CD4-positive, alpha-beta T cell treated with Interleukin-4 for 1 hour (primary cell): ENCODE results near the gene ROBO4.
A peak's percentile ranks its signal among the peaks of the same experiment; 100 is the strongest.

Experiments used
- DNase-seq, 2 donors: peaks; one replicate each; pipeline ENCODE4 v3.0.0-alpha.2; 2020 to 2022

The ROBO4 gene

GRCh38 chr11:124869856-124870387, 27.7 kb downstream of the ROBO4 start:
- DNase-seq = no peak

DNA sequence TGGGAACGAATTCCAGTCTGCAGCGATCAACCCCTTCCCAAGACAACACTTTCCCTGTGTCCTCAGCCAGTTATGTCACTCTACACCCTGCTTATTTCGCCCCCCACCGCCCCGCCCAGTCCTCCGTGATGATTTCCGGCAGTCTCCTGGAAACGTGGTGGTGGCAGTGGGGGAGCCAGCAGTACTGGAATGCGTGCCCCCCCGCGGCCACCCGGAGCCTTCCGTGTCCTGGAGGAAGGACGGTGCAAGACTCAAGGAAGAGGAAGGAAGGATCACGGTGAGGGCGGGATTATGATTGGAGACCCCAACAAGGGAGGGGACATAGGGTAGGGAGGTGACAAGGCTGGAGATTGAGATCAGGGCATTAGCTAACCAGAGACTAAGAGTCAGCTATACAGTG, 28.3 kb downstream of the ROBO4 start:
- DNase-seq = no peak

GRCh38 chr11:124868331-124869274, 29.1 kb downstream of the ROBO4 start:
- no peak for DNase-seq

- DNase-seq = peak in 1 of 2 donors; percentile 19
Observed at GRCh38 chr11:124867700-124868099, 30.0 kb downstream of the ROBO4 start.

DNA sequence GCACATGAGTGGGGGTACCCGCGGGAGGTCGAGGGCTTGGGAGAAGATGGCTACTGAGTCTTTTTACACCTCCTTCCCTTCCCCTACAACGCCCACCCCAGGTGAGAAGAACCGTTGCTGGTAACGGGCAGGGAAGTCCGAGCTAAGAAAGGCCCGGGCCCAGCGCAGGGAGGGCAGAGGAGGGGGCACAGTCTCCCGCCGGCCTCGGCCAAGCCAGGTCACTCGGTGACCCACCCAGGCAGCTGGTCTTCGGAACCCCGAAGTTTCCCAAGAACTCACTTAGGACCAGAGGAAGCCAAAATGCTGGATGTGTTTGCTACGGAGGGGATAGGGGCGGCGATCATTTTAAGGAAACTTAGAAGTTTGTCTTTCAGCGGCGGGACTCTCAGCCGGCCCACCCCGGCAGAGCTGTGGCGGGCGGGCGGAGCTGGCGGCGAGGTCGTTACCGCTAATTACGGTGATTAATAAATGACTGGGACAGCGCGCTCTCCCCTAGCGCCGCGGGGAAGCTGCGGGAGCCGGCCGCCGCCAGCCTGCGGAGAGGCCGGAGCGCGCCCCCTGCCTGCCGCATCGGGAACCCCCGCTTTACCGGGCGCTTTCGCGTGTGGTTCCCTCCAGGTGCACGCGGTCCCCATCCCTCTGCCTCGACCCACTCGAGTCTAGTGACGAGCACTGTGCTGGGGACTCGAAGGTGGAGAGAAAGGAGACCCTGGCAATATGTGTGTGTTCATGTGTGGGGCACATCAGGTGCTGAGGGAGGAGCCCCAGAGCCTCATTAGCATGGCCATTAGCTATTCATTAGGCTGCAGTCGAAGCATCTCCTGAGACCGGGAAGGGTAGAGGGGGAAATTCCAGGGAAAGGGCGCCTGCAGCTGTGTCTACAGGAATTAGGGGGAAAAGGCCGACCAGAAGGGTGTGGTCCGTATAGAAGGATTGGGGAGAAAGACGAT, 31.5 kb downstream of the ROBO4 start:
- peak; percentile 39 to 45 for DNase-seq

DNA sequence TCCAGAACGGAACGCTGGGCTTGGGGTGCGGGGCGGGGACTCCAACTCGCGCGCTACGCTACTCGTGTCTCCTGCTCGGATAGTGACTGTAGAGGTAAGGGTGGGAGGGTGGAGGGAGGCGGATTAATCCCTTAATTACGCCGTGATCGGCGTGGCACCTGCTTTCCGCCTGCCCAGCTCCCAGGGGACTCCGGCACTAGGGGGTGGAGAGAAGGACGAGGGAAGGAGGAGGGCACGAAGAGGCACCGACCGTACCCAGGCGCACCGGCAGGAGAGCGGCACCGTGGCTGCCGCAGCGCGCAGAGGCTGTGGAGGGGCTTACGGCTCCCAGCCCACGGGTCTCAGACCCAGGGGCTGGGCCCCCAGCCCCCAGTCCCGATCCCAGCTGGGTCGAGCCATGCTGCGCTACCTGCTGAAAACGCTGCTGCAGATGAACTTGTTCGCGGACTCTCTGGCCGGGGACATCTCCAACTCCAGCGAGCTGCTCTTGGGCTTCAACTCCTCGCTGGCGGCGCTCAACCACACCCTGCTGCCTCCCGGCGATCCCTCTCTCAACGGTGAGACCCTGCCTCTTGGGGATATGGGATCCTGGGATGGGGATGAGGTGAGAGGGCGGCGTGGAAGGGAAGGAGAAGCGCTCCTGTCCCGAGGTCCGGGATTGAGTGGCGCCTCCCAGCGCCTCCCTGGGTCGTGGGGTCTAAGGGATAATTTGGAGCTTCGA, 32.3 kb downstream of the ROBO4 start, which contains the start of gene ROBO3:
ROBO3 (plus strand) TSS at position 252 of the 721 bp plus-strand sequence; CDS start at position 398, 146 bp downstream.
- no peak for DNase-seq

DNA sequence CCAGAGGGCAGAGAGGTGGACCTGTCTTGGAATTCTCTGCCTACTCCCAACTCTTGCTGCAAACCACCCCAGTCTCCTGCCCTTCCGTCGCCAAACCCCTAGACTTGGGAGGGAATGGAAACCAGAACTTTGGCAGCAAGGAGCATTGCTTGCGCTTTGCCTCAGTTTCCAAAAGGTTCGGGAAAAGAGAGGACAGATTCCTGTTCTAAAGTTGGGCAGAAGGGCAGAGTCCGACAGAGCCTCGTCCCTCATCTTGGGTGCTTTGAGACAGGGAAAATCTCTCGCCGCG, 32.8 kb downstream of the ROBO4 start:
- DNase-seq = no peak

DNA sequence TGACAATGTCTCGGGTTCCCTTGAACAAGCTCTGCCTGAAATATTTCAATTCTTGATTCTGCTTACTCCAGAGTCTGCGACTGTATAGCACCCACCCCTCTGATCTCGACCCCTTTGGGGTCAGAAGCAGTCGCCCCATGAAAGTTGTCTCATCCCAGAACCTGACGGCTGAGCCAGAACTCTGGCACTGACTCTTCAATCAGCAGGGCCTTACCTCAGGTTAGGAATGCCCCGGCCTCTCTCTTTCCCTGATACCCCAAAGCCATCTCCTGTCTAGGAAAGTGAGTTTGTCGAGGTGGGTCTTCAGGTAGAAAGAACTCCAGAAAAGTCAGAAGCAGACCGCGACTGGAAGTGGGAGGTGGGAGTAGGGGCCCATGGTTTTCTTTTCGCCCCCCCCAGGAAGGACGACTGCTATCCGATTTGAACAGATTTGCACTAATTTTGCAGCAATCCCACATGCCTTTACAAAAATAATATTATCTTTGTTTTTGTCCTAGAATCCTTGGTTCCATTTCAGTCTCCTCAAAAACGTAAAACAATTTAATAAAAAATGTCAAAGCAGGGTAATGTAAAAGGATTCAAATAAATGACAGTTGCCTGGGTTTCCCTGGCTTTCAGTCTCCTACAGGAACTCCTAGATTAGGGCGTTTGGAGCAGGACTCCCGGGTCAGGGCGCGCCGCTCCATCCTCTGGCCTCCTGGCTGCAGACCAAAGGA, 33.3 kb downstream of the ROBO4 start:
- no peak for DNase-seq

- DNase-seq = no peak
Observed at GRCh38 chr11:124863826-124864165, 33.9 kb downstream of the ROBO4 start.

DNA sequence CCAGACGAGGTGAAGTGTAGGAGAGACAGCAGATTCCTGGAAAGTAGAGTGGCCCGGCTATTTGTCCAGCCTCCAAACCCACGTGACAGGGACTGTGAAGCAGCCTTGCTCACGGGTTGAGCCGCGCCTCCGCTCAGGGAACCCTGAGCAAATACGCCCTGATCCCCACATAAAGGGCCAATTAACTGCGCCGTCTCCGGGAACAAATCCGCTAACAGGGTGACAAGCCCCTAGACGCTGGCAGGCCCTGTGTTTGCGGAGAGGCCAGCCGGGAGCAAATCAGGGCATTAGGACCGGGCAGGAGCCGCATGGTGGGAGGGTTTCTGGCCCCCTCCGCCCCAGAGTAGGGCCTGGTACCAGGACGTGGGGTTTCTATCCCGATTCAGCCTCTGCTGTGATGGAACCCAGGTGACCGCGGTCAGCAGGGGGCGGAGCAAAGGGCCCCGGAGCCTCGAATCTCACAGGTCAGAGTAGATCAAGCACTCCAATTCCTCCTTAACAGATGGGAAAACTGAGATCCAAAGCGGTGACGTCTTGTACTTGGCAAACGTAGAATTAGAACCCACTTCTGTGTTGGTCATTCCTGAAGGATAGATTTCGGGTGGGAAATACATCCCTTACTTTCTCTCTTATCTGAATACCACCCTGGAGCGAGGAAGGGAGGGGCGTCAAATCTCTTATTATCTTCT, 34.4 kb downstream of the ROBO4 start:
- DNase-seq = no peak

DNA sequence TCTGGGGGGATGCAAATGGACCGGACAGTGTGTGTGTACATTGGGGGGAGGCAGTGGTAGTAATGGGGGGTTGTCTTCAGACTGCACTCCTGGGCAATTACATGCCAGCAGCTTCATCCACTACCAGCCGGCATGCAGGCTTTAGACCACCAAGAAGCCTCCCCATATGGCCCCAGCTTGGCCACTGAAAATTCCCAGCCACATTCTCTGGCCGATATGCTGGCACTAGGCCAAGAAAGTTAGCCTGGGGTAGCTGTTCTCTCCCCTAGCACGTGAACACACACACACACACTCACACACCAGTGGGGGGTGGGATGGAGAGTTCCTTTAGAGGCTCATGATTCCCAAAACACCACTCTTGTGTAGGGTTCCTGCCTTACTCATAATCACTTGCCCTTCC, 36.0 kb downstream of the ROBO4 start:
- no peak for DNase-seq

DNA sequence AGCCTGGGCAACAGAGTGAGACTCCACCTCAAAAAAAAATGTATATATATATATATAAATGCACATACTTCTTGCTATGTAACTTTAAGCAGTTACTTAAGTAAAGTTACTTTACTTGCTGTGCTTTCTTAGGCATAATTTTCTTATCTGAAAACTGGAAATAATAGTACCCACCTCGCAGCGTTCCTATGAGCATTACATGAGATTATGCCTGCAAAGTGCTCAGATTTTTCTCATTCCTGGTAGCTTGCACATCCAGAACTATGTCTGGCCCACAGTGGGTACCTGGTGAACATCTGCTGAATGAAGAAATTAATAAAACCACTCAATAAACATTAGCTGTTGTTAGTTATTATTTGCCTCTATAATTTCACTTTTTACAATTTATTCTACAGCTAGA, 38.5 kb downstream of the ROBO4 start:
- no peak for DNase-seq

DNA sequence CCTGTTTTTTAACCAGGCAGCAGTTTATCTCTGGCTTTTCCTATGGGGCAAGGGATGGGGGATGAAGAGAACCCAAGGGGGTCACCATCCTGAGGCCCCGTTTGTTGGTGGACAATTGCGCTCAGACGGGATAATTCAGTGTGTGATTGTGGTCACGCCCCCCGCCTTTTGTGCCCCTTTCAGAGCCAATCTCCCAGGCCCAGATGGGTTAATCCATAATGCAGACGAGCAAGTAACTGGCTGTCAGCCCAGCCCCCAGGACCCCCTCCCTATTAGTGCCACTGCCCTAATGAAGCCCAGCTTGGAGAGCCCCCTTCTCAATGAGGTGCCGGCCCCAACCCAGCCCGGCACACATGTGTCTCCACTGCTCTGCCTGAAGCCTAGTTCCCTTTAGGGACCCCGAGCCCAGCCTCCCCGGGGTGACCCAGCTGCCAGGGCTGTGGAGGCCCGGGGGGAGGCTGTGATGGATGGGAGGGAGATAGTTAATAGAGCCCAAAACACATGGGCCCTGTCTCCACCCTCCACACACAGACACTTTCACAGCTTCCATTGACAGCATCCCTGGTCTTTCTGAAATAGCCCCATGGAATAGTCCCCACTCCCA, 51.5 kb downstream of the ROBO4 start:
- no peak for DNase-seq

- no peak for DNase-seq
Observed at GRCh38 chr11:124844664-124845079, 53.0 kb downstream of the ROBO4 start.

DNA sequence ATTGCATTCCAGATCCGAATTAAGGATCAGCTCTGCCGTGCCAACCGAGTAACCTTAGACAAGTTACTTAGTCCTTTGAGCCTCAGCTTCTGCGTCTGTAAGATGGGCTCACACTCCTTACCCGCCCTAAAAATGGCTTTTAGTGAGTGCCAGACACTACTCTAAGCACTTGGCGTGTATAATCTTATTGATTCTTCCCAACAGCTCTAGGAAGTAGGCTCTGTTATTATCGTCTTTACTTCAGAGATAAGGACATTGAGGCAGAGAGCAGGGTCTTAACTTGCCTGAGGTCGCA, 54.1 kb downstream of the ROBO4 start:
- no peak for DNase-seq

GRCh38 chr11:124842305-124842704, 55.4 kb downstream of the ROBO4 start:
- no peak for DNase-seq

- DNase-seq = no peak
Observed at GRCh38 chr11:124841840-124842239, 55.8 kb downstream of the ROBO4 start.

- DNase-seq = no peak
Observed at GRCh38 chr11:124841201-124841600, 56.5 kb downstream of the ROBO4 start.

DNA sequence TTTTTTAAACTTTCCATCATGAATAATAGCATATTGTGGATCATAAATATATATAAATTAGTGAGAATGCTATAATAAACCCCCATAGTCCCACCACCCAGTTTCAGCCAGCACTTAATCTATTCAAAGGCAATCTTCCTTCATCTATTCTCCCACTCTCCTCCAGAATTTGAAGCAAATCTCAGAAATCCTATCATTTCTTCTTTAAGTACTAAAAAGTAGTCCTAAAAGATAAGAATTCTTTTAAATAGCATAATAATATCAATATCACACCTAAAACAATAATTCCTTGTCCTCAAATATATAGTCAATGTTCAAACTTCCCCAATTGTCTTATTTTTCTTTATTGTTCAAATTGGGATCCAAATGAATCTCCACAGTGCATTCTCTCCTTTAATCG, 57.0 kb downstream of the ROBO4 start:
- no peak for DNase-seq

GRCh38 chr11:124839972-124840621, 57.6 kb downstream of the ROBO4 start:
- no peak for DNase-seq
